Gastrocnemius medialis (tissue), 4 donors: ENCODE measurements around the gene RIPK4.

Source experiments
- CTCF ChIP-seq, 5 experiments: fragments of 450-650 bp in 3 of 5; fragments of 200-600 bp in 2 of 5; sonication (generic) in 2 of 5; IDR thresholded peaks in 4 of 5; conservative IDR thresholded peaks in 1 of 5; 1 replicate in 4 of 5; 2 replicates in 1 of 5; pipeline ENCODE4 v1.5.1; 2016 to 2019; ENCODE audit warnings: antibody characterized with exemption in 5 of 5, mild to moderate bottlenecking in 3 of 5, moderate library complexity in 3 of 5
- POLR2A ChIP-seq, 2 donors: fragments of 450-650 bp; IDR thresholded peaks; one replicate each; pipeline ENCODE4 v1.6.1; 2017; ENCODE audit warnings: antibody characterized with exemption in 2 of 2, mild to moderate bottlenecking in 2 of 2, moderate library complexity in 2 of 2

- TF ChIP-seq CTCF (IDR thresholded peaks at IDR 0.05 in 4 of 5, conservative IDR thresholded peaks at IDR 0.05 in 1 of 5) (no peak), POLR2A (IDR thresholded peaks at IDR 0.05) (no peak)
Measured at GRCh38 chr21:41752231-41752681, 14.6 kb downstream of the RIPK4 start.
